AG04450 (cell line): ENCODE data around the gene PJA1. TPM values are rescaled to one million over a fixed set of nuclear protein-coding genes. Genes with fewer than 3 reads are reported as not detected.

Experiments used
- CTCF ChIA-PET: fragments of 300-600, 350-600 bp; formaldehyde crosslinking; extraction: SDS; loops from one replicate; lab custom pipeline; 2022; ENCODE audit warnings: antibody characterized with exemption, inconsistent platforms; lab: Charles Lee
- POLR2A ChIA-PET: fragments of 350-600 bp; formaldehyde crosslinking; extraction: SDS; loops from one replicate; lab custom pipeline; 2021; ENCODE audit warnings: antibody characterized with exemption, inconsistent platforms; lab: Yijun Ruan, JAX
- DNase-seq: peaks from one replicate; pipeline ENCODE4 v3.0.0-alpha.2; 2011; ENCODE audit warnings: low read depth, low spot score
- H3K27ac ChIP-seq: one replicate; pipeline ENCODE4 v1.5.1; 2012; ENCODE audit warnings: low read depth, low read length, control low read depth
- H3K27me3 ChIP-seq: one replicate; pipeline ENCODE4 v1.6.0; 2012; ENCODE audit warnings: low read length; ENCODE audit not compliant: control insufficient read depth, insufficient read depth
- H3K4me3 ChIP-seq: 2 replicates; pipeline ENCODE4 v1.5.1; 2011; ENCODE audit warnings: mild to moderate bottlenecking, low read depth, low read length, control low read depth
- H3K9me3 ChIP-seq: 2 replicates; pipeline ENCODE4 v1.5.1; 2012; ENCODE audit warnings: low read length; ENCODE audit not compliant: control insufficient read depth, insufficient read depth
- polyA plus RNA-seq: library from polyadenylated mRNA; depleted of rRNA; stranded (reverse); fragments of >200 nt; gene quantifications from 2 replicates; pipeline ENCODE4 v1.2.3, GENCODE V29; 2011
- TF ChIP-seq, protein P1 (sequence below): IDR thresholded peaks from 2 replicates; pipeline ENCODE4 v1.5.1; 2011; ENCODE audit warnings: low read depth, low read length, control low read depth, inconsistent platforms

Gene PJA1
- polyA plus RNA-seq, 1 experiment = 30.7 TPM

DNA sequence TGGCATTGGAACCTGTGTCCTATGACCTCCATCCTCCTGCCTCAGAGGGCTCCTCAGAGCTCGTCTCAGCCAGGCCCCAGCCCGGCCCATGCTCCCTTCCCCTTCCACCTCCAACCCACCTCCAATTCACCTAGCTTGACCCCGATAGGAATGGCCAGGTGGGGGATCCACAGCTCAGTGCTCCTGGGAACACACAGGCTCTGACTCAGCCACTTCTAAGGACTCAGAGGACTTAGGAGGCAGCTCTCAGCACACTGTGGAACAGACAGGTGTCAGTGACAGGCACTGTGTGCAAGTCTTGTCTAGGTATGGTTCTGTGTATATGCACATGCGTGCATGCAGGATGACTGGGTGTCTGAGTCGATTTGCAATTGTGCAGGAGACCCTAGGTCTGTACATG is 44.8 kb downstream of the PJA1 start:
- TF ChIP-seq, protein P1, sequence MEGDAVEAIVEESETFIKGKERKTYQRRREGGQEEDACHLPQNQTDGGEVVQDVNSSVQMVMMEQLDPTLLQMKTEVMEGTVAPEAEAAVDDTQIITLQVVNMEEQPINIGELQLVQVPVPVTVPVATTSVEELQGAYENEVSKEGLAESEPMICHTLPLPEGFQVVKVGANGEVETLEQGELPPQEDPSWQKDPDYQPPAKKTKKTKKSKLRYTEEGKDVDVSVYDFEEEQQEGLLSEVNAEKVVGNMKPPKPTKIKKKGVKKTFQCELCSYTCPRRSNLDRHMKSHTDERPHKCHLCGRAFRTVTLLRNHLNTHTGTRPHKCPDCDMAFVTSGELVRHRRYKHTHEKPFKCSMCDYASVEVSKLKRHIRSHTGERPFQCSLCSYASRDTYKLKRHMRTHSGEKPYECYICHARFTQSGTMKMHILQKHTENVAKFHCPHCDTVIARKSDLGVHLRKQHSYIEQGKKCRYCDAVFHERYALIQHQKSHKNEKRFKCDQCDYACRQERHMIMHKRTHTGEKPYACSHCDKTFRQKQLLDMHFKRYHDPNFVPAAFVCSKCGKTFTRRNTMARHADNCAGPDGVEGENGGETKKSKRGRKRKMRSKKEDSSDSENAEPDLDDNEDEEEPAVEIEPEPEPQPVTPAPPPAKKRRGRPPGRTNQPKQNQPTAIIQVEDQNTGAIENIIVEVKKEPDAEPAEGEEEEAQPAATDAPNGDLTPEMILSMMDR = no peak
- CTCF ChIA-PET = no interaction called here
- DNase-seq = no peak
- no peaks in the 10 kb centered on the region for H3K27me3 ChIP-seq
- no peak overlapping the region for H3K27ac ChIP-seq
- no peaks in the 10 kb centered on the region for H3K9me3 ChIP-seq
- H3K4me3 ChIP-seq = no peak overlapping the region
- POLR2A ChIA-PET = no interaction called here

DNA sequence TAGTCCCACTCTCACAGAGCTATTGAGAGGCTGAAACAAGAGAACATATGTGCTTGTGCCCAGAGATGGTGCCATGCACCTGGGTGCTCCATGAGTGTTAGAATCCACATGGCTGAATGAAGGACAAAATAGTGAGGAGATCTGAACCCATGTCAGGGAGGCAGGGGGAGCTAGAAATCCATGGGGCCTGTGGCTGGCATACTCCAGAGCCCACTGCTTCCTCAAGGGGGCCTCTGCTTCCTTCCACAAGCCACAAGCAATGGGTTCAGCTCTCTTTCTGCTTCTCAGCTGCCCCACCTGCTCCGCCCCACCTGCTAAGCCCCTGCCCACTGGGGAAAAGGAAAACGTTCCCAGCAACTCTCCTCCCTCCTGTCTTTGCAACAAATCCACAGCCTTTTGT is 46.1 kb downstream of the PJA1 start:
- TF ChIP-seq, protein P1 = no peak
- ChIA-PET CTCF (no interaction called here), POLR2A (no interaction called here)
- no peak overlapping the region for H3K27ac ChIP-seq
- H3K9me3 ChIP-seq = no peaks in the 10 kb centered on the region
- H3K27me3 ChIP-seq = no peaks in the 10 kb centered on the region
- DNase-seq = no peak
- no peak overlapping the region for H3K4me3 ChIP-seq

DNA sequence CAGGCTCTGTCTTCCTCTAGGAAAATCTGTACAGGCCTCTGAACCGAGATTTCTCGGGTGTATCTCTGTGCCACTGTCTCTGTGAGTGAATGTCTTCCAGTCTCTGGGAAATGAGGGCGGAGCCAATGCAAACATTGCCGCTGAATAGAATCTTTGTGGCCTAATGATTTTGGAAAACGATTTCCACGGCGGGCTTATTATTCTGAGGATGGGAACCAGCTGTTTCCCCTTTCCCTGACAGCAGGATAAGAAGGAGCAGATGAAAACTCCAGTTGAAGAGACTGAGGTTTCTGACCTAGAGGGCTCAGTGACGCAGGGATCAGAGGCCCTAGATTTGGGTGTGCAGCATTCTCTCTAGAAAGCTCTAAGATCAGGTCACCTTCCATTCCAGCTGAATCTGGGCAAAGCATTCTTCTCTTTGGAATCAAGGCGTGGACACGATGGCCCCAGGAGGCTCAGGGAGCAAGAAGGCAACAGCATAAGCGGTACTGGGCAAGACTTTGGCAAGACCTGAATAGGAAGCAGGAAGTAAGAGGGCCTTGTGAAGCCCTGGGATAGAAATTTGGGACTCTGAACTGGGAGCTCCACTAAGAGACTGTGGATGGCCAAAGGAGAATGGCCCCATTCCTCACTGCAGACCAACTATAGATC is 47.3 kb downstream of the PJA1 start:
- DNase-seq = no peak
- TF ChIP-seq, protein P1 = no peak
- no peak overlapping the region for H3K4me3 ChIP-seq
- no peak overlapping the region for H3K27ac ChIP-seq
- POLR2A ChIA-PET = no interaction called here
- CTCF ChIA-PET = no interaction called here
- no peaks in the 10 kb centered on the region for H3K27me3 ChIP-seq
- H3K9me3 ChIP-seq = no peaks in the 10 kb centered on the region

DNA sequence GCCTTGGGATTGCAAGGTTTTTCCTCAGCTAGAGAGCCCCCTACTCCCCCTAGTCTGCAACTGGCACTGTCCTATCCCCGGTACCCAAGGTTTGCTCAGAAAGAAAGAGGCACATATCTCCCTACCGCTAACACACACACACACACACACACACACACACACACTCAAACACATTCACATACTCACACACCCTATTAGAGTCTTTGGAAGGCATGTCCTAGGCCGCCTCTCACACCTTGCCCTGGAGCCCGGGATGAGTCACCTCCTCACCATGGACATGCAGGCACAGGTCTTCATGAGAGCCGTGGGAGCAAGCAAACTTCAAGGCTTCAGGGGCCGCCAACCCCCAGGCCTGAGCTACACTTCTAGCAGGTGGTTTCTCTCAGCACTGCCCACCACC is 49.2 kb downstream of the PJA1 start:
- Histone ChIP-seq H3K27ac (no peak overlapping the region), H3K27me3 (no peaks in the 10 kb centered on the region), H3K9me3 (no peaks in the 10 kb centered on the region), H3K4me3 (no peak overlapping the region)
- no peak for DNase-seq
- ChIA-PET POLR2A (no interaction called here), CTCF (no interaction called here)
- TF ChIP-seq, protein P1 = no peak

DNA sequence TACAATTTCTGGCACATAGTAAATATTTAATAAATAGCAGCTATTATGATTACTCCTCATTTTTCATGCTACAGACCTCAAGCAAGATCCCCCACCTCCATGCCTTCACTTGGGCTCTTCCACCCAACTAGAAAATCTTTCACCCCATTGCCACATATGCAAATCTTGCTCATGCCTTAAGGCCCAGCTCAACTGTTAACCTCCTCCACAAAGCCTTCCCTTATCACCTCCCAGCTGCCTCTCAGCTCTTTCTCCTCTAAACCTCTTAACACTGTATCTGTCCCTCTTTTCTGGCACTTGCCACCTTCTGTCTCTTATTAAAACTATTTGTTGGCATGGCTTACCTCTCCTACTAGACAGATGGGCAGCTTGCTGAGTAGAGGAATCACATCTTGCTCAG is 51.5 kb downstream of the PJA1 start:
- ChIA-PET POLR2A (no interaction called here), CTCF (no interaction called here)
- TF ChIP-seq, protein P1 = no peak
- Histone ChIP-seq H3K27me3 (no peaks in the 10 kb centered on the region), H3K27ac (no peak overlapping the region), H3K9me3 (no peaks in the 10 kb centered on the region), H3K4me3 (no peak overlapping the region)
- no peak for DNase-seq
